ENCODE measurements around the gene PTCH1. TPM values are rescaled to one million over a fixed set of nuclear protein-coding genes. Genes with fewer than 3 reads are reported as not detected.

The PTCH1 gene
- total RNA-seq, 1 experiment from 2014 or later: 15.2 TPM

DNA sequence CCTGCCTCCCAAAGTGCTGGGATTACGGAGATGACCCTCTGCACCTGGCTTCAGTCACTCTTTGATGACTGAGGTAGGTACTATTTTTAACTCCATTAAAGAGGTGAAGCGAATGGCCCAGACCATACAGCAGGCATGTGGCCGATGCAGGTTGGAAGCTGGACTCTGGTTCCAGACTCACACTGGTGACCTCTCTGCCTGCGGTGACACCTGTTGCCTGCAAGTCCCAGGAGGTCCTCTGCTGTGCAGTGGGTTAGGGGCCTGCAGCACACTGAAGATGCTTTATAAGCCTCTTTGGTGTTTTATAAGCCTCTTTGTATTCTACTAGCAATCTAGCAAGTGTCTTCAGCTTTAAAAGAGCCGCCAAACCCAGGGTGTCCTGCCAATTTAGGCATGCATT is 49.2 kb upstream of the PTCH1 start:
- no peaks in the 10 kb centered on the region for H4K20me1 ChIP-seq (ENCODE audit: insufficient read depth)
- no peak overlapping the region for H2AFZ ChIP-seq (ENCODE audit: low read depth, low read length, poor library complexity, severe bottlenecking)
- ATAC-seq: no peak
- ChIA-PET RAD21 (ENCODE audit: low non-redundant PET in 1 of 2, low total read pairs in 2 of 2, uncharacterized antibody in 2 of 2, unreplicated experiment in 2 of 2) (no interaction called here), CTCF (no interaction called here), POLR2A (no interaction called here)
- H3K4me1 ChIP-seq (ENCODE audit: control insufficient read depth in 1 of 2, insufficient read depth in 2 of 2, low read length in 2 of 2): no peaks in the 10 kb centered on the region
- H3K9me2 ChIP-seq (ENCODE audit: insufficient read depth): no peaks in the 10 kb centered on the region
- H3K36me3 ChIP-seq (ENCODE audit: control insufficient read depth in 1 of 2, insufficient read depth in 2 of 2, low read length in 2 of 2): no peaks in the 10 kb centered on the region
- peaks cover 13% of the 10 kb centered on the region; the same call in 1 of the 2 replicates for H3K27me3 ChIP-seq (ENCODE audit: insufficient read depth, low read length)
- BruUV-seq (replicated peaks): no TSS peak
- no peak overlapping the region for H3K4me3 ChIP-seq (replicated peaks in 1 of 2; ENCODE audit: low read depth in 1 of 2, low read length in 2 of 2)
- no peak overlapping the region for H3K9ac ChIP-seq (ENCODE audit: low read length)
- no peaks in the 10 kb centered on the region for H3K9me3 ChIP-seq (ENCODE audit: control insufficient read depth in 1 of 2, insufficient read depth in 1 of 2, low read depth in 1 of 2, low read length in 2 of 2)
- no peak overlapping the region for H3K4me2 ChIP-seq (ENCODE audit: low read length)
- no peak overlapping the region for H3K27ac ChIP-seq (ENCODE audit: low read depth, low read length)
- H3K79me2 ChIP-seq (ENCODE audit: insufficient read depth, low read length): no peaks in the 10 kb centered on the region
- TF ChIP-seq CEBPB (IDR thresholded peaks at IDR 0.05; ENCODE audit: low read depth) (no peak), FOSL1 (IDR thresholded peaks at IDR 0.05; ENCODE audit: low read depth) (no peak), EGR1 (IDR thresholded peaks at IDR 0.05; ENCODE audit: low read depth) (no peak), ELF1 (IDR thresholded peaks at IDR 0.05; ENCODE audit: borderline replicate concordance, low read depth) (no peak), RAD21 (IDR thresholded peaks at IDR 0.05; ENCODE audit: low read depth) (no peak), POLR2AphosphoS5 (IDR thresholded peaks at IDR 0.05; ENCODE audit: low read depth, low read length) (no peak), ZNF274 (IDR thresholded peaks at IDR 0.05; ENCODE audit: low read depth, low read length) (no peak), EZH2 (IDR thresholded peaks at IDR 0.05) (no peak), ZFX (IDR thresholded peaks at IDR 0.05) (no peak), TCF7L2 (IDR thresholded peaks at IDR 0.05; ENCODE audit: borderline replicate concordance, extremely low read depth, insufficient read depth, insufficient read length) (no peak), SP1 (IDR thresholded peaks at IDR 0.05; ENCODE audit: low read depth) (no peak), POLR2A (IDR thresholded peaks at IDR 0.05; ENCODE audit: borderline replicate concordance, extremely low read depth, insufficient read depth, insufficient read length) (no peak)
- TF ChIP-seq, protein P1, sequence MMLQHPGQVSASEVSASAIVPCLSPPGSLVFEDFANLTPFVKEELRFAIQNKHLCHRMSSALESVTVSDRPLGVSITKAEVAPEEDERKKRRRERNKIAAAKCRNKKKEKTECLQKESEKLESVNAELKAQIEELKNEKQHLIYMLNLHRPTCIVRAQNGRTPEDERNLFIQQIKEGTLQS (IDR thresholded peaks at IDR 0.05): no peak
- TF ChIP-seq, protein P2, sequence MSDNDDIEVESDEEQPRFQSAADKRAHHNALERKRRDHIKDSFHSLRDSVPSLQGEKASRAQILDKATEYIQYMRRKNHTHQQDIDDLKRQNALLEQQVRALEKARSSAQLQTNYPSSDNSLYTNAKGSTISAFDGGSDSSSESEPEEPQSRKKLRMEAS (IDR thresholded peaks at IDR 0.05): no peak
- TF ChIP-seq, protein P3, sequence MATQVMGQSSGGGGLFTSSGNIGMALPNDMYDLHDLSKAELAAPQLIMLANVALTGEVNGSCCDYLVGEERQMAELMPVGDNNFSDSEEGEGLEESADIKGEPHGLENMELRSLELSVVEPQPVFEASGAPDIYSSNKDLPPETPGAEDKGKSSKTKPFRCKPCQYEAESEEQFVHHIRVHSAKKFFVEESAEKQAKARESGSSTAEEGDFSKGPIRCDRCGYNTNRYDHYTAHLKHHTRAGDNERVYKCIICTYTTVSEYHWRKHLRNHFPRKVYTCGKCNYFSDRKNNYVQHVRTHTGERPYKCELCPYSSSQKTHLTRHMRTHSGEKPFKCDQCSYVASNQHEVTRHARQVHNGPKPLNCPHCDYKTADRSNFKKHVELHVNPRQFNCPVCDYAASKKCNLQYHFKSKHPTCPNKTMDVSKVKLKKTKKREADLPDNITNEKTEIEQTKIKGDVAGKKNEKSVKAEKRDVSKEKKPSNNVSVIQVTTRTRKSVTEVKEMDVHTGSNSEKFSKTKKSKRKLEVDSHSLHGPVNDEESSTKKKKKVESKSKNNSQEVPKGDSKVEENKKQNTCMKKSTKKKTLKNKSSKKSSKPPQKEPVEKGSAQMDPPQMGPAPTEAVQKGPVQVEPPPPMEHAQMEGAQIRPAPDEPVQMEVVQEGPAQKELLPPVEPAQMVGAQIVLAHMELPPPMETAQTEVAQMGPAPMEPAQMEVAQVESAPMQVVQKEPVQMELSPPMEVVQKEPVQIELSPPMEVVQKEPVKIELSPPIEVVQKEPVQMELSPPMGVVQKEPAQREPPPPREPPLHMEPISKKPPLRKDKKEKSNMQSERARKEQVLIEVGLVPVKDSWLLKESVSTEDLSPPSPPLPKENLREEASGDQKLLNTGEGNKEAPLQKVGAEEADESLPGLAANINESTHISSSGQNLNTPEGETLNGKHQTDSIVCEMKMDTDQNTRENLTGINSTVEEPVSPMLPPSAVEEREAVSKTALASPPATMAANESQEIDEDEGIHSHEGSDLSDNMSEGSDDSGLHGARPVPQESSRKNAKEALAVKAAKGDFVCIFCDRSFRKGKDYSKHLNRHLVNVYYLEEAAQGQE (IDR thresholded peaks at IDR 0.05; ENCODE audit: low read depth): no peak
- TF ChIP-seq, protein P4, sequence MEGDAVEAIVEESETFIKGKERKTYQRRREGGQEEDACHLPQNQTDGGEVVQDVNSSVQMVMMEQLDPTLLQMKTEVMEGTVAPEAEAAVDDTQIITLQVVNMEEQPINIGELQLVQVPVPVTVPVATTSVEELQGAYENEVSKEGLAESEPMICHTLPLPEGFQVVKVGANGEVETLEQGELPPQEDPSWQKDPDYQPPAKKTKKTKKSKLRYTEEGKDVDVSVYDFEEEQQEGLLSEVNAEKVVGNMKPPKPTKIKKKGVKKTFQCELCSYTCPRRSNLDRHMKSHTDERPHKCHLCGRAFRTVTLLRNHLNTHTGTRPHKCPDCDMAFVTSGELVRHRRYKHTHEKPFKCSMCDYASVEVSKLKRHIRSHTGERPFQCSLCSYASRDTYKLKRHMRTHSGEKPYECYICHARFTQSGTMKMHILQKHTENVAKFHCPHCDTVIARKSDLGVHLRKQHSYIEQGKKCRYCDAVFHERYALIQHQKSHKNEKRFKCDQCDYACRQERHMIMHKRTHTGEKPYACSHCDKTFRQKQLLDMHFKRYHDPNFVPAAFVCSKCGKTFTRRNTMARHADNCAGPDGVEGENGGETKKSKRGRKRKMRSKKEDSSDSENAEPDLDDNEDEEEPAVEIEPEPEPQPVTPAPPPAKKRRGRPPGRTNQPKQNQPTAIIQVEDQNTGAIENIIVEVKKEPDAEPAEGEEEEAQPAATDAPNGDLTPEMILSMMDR (IDR thresholded peaks at IDR 0.05 in 2 of 3, conservative IDR thresholded peaks at IDR 0.05 in 1 of 3; ENCODE audit: borderline replicate concordance in 1 of 3, insufficient read depth in 1 of 3, low read depth in 2 of 3, low read length in 2 of 3): no peak
- intact Hi-C loops (cut with micrococcal nuclease): no loop called here
- DNase-seq (ENCODE audit: low read depth, low spot score): no peak

All from HCT116 (cell line).